CMK (cell line): Measurements from ENCODE around the gene CNTNAP2.

Experiments
- DNase-seq: peaks from one replicate; pipeline ENCODE4 v3.0.0-alpha.2; 2010; ENCODE audit warnings: low read depth

The CNTNAP2 gene

DNA sequence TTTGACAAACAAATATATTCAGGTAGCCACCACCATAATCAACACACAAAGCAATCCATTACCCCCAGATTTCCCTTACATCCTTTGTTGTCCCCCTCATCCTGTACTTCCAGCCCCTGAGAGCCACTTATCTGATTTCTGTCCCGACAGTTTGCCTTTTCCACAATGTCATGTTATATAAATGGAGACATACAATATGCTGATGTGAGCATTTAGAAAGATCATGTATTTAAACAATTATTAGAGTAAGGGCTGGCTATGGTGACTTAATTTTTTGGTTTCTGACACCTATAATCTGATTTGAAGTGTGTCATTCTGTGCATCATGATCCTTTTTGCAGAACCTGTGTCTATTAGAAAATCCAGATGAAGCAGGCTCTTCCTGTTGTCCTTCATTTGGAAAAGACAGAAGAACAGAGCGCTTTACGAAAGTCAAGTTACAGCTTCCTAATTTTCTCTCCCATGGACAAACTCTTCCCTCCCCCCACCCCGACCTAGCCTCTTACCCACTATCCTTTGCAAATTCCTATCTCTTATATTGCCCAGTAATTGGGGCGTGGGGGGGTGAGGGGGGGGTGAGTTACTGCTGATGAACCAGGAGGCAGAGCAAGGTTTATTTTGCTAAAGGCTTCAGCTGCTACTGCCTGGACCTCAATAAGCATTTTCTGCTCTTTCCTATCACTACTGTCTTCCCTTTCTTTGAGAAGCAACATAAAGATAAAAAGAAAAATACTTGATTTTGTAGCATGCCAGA lies 2221.6 kb downstream of the CNTNAP2 start:
- DNase-seq: no peak

DNA sequence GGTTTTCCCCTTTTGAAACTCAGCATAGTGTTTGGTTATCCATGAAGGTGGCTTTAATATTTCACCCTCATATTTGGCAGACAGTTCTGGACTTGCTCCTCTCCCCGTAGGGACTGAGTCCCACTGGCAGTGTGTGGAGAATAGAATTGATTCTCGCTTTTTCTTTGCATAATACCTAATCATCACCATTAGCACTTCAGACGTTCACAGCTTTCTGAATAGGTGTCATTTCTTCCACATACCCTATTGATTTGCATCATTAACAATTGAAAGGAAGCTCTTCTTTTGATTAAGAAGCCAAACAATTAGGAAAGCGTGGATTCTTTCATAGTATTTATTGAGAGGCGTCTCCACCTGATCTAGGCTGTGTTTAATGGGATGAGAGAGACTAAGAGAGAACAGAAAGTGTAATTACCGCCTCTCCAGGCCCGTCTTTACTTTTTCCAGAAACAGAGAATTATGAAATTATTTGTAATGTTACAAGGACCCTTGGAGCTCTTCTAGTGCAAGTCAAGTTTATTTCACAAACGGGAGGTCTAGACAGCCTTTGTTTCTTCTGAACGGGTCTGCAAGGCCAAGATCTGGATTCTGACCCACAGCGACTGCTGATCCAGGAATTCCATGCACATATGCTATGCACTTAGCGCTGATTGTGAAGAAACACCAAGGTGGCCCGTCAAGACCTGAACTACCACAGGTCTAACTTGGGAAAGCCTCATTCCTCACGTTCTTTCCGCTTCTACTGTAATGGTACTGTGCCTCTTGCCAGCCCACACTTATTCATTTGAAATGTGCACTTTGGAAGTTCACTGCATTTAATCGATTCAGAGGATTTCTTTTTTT lies 2224.1 kb downstream of the CNTNAP2 start:
- no peak for DNase-seq

- DNase-seq: no peak
Observed at GRCh38 chr7:148344406-148344805, 2227.8 kb downstream of the CNTNAP2 start.

- no peak for DNase-seq
Observed at GRCh38 chr7:148347981-148348380, 2231.4 kb downstream of the CNTNAP2 start.

- DNase-seq: no peak
Observed at GRCh38 chr7:148348466-148348865, 2231.9 kb downstream of the CNTNAP2 start.

GRCh38 chr7:148356303-148356702 lies 2239.7 kb downstream of the CNTNAP2 start:
- no peak for DNase-seq

DNA sequence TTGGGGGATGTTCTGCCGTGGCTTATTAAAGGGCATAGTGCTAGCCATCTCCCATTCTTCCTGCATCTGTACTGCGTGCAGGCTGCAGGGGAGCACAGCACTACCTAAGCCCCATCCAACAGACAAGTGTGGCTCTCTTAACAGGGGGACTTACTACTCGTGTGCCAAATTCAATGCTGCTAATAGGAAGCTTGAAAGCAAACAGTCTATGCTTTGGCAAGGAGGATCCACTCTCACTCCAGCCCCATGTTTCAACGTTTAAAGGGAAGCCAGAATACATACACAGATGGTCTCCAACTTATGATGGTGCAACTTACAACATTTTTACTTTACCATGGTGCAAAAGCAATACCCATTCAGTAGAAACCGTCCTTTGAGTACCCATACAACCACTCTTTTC lies 2245.9 kb downstream of the CNTNAP2 start:
- DNase-seq: no peak

- no peak for DNase-seq
Observed at GRCh38 chr7:148367731-148368475, 2251.3 kb downstream of the CNTNAP2 start.

- no peak for DNase-seq
Observed at GRCh38 chr7:148368562-148368961, 2252.0 kb downstream of the CNTNAP2 start.

DNA sequence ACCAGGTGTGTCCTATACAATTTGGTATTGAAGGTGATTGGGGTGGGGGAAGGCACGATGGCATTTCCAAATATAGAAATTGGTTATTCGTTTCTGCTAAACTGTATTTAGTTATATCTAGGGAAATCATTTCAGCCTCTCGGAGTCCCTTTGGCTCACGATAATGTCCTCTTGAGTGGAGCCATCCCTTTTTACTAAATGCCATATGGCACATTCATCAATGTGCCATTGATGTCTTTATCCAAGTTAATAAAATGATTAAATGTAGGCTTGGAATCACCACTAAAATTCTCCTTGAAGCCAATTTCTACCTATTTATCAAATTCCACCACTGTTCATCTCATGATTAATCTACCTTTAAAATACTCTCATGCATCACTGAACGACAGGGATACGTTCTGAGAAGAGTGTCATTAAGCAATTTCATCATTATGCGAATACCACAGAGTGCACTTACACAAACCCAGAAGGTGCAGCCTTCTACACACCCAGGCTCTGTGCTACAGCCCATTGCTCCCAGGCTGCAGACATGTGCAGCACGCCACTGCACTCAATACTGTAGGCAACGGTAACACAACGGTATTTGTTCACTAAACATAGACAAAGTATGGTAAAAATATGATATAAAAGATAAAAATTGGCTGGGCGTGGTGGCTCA lies 2254.8 kb downstream of the CNTNAP2 start:
- no peak for DNase-seq

GRCh38 chr7:148374396-148375259 lies 2258.0 kb downstream of the CNTNAP2 start:
- no peak for DNase-seq

- no peak for DNase-seq
Observed at GRCh38 chr7:148379677-148380076, 2263.1 kb downstream of the CNTNAP2 start.

DNA sequence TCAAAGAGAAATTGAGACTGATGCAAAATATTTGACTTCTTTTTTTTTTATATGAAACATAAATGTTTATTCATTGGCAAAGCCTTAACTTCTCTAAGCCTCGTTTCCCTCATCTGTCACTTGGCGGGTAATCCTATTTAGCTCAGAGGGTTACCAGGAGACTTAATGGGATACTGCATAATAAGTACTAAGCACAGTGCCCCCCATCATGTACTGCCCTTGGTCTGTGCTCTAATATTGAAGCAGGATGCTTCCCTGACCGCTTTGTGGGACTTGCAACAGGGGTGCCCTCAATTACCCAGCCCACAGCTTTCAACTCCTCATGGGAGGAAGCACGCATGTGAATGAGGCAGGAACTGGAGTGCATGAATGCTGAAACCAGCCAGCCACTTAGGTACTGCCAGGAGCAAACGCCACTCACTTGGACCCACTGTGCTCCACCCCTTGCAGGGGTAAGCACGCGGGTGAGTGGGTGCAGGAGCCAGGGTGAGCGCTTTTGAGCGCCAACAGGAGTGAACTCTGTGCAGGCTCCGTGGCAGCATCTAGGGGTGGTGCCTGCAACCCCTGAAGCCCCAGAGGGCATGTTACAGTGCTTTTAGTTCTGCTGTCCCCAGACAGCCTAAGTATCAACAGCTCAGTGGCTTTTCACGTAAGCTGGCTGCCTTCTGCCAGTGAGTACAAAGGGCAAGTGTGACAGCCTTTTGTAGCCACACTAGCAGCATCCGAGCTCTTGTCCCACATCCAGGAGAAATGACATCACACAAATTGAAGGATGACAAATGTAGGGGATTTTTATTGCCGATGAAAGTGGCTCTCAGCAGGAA lies 2264.2 kb downstream of the CNTNAP2 start:
- no peak for DNase-seq

GRCh38 chr7:148382596-148382995 lies 2266.0 kb downstream of the CNTNAP2 start:
- no peak for DNase-seq

GRCh38 chr7:148383651-148384050 lies 2267.1 kb downstream of the CNTNAP2 start:
- DNase-seq: no peak

GRCh38 chr7:148385009-148385682 lies 2268.5 kb downstream of the CNTNAP2 start:
- no peak for DNase-seq

DNA sequence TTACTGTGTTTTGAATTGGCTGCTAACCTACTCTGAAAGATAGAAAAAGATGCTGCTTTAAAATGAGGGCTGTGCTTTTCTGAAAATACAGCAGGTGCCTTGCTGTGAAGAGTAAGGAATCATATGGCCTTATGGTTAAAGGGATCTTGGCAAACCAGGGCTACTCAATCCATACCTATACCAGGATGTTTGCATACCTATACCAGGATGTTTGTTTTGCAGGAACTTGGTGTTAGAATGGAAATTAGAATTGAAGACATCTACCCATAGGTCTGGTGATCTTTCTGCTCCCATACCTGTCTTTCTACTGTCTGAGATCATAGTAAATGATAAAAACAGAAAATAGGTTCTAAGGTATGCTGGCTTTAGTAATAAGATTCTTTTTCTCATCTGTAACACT lies 2273.8 kb downstream of the CNTNAP2 start:
- DNase-seq: no peak

DNA sequence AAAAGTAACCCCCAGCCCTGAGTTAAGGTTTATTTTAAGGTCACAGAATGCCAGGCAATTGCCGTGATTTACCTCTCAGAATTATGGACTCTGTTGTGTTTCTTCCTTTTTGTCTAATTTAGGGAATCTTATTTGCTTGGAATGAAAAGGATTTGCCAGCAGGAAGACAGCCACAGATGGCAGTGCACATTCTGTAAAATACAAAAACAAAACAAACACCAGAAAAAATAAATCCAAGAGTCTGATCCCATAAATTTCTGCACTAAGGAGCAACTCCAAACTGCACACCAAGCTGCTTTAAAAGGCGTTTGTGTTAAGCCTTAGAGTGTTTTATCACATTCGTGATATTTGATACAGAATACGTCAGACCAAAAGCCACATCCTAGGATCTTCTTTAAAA lies 2275.0 kb downstream of the CNTNAP2 start:
- DNase-seq: no peak

- no peak for DNase-seq
Observed at GRCh38 chr7:148394582-148394981, 2278.0 kb downstream of the CNTNAP2 start.

DNA sequence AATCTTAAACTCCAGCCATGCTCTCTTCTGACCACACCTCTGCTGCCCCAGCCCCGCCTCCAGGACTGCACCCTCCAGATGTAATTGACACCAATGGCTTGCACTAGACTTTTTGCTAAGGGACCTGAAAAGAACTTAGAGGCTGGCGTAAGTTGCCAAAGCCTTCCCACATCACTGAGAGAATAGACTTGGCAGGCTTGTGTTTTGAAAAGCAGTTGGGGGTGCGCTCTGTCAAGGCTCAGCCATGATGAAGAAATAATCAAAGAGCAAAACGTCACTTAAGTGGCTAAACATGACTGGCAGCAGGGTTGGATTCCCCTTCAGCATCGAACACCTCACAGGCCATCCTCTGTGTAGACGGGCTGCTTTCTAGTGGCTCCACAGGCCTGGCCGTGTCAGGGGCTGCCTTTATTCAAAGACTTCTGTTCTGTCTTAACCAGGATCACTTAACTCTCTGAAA lies 2278.8 kb downstream of the CNTNAP2 start:
- DNase-seq: no peak
